ENCODE results near the gene IQCH. TPM values are rescaled to one million over a fixed set of nuclear protein-coding genes. Genes with fewer than 3 reads are reported as not detected.

IQCH gene
- polyA plus RNA-seq, 2 of the 4 experiments (the other 2 are of a cell fraction): 1.5 to 3.8 TPM

DNA sequence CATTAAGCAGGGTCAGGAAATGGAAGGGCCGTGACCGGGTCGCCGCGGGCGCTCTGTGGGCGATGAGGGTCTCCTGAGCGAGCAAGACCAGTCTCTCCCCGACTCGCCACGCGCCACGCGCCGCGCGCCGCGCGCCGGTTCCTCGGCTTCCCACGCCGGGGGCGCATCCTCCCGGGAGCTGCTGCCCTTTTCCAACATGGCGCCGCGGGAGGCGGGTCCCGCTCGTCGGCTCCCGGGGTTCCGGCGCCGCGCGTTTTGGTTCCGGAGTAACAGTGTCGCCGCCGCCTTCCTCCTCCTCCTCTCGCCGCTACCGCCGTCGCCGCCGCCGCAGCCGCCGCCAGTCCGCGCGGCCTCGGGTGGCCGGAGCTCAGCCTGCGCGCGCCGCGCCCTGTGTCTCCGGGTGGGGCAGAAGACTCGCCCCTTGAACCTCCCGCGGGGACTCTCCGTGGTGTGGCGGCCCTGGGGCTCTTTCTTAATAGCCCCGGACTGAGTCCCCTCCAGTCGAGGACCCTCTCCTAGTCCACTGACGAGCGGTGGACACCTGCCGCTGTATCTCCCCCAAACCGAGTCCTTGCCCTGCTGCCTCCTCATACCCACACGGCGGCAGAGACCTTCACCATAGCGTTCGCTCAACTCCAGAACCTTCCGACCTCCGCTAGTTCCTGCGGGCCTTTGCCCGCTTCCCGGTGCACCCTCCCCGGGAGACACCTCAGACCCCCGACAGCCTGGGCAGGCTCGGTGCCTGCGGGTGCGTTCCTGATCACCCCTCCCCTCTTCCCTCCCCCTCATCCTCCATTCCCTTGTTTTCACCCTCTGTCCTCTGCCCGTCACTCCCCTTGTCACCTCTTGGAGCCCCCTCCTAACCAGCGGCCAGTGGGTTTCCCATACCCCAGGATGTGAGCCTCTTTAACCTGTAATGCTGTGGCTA, 288.1 kb downstream of the IQCH start, which contains the start of gene MAP2K5 (continued):
- no peak for TF ChIP-seq CHD2 (IDR thresholded peaks at IDR 0.05; ENCODE audit: low read length, partially characterized antibody)
- TF ChIP-seq, protein P1, sequence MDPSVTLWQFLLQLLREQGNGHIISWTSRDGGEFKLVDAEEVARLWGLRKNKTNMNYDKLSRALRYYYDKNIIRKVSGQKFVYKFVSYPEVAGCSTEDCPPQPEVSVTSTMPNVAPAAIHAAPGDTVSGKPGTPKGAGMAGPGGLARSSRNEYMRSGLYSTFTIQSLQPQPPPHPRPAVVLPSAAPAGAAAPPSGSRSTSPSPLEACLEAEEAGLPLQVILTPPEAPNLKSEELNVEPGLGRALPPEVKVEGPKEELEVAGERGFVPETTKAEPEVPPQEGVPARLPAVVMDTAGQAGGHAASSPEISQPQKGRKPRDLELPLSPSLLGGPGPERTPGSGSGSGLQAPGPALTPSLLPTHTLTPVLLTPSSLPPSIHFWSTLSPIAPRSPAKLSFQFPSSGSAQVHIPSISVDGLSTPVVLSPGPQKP (IDR thresholded peaks at IDR 0.05; ENCODE audit: low read depth, low read length): no peak
- no peak for TF ChIP-seq CBX2 (IDR thresholded peaks at IDR 0.05; ENCODE audit: borderline replicate concordance, low read depth)
- no peak for TF ChIP-seq SMC3 (IDR thresholded peaks at IDR 0.05)
- TF ChIP-seq JUN (IDR thresholded peaks at IDR 0.05): peak; percentile 89 to 94
- no peak for TF ChIP-seq HEYL (CRISPR knock-in tag; IDR thresholded peaks at IDR 0.05)
- TF ChIP-seq, protein P2, sequence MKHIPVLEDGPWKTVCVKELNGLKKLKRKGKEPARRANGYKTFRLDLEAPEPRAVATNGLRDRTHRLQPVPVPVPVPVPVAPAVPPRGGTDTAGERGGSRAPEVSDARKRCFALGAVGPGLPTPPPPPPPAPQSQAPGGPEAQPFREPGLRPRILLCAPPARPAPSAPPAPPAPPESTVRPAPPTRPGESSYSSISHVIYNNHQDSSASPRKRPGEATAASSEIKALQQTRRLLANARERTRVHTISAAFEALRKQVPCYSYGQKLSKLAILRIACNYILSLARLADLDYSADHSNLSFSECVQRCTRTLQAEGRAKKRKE (CRISPR knock-in tag; IDR thresholded peaks at IDR 0.05; ENCODE audit: low read depth): no peak
- TF ChIP-seq GATA3 (IDR thresholded peaks at IDR 0.05; ENCODE audit: borderline replicate concordance): no peak
- no peak for TF ChIP-seq MAFK (IDR thresholded peaks at IDR 0.05; ENCODE audit: partially characterized antibody)
- TF ChIP-seq, protein P3, sequence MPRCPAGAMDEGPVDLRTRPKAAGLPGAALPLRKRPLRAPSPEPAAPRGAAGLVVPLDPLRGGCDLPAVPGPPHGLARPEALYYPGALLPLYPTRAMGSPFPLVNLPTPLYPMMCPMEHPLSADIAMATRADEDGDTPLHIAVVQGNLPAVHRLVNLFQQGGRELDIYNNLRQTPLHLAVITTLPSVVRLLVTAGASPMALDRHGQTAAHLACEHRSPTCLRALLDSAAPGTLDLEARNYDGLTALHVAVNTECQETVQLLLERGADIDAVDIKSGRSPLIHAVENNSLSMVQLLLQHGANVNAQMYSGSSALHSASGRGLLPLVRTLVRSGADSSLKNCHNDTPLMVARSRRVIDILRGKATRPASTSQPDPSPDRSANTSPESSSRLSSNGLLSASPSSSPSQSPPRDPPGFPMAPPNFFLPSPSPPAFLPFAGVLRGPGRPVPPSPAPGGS (IDR thresholded peaks at IDR 0.05): peak; percentile 91; the same call in 2 of the 3 replicates
- 0 out of 2 replicates have a peak, but pooled peaks have one; percentile 27 for TF ChIP-seq MYC (IDR thresholded peaks at IDR 0.05; ENCODE audit: borderline replicate concordance, low read length)
- peak; percentile 53 for TF ChIP-seq PHF8 (IDR thresholded peaks at IDR 0.05; ENCODE audit: borderline replicate concordance, low read depth)
- no peak for TF ChIP-seq HOXB5 (CRISPR knock-in tag; IDR thresholded peaks at IDR 0.05)

DNA sequence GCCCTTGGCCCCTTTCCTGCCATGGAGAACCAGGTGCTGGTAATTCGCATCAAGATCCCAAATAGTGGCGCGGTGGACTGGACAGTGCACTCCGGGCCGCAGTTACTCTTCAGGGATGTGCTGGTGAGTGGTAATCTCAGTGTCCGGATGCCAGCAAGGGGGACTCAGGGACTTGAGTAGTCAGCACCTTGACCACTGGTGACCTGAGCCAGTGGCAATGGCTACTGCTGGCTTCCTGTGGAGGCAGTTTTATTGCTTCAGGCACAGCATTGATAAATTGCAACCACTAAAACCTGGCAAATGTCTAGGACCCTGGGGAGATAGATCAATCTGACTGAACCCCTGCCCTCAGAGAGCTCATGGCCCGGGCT, 288.7 kb downstream of the IQCH start:
- peak; percentile 14 to 28 for DNase-seq (ENCODE audit: low read depth in 1 of 2, low spot score in 1 of 2)
- Histone ChIP-seq H3K4me2 (peak overlapping the region; percentile 91), H3K4me3 (peak overlapping the region; percentile 56), H3K27ac (peak overlapping the region; percentile 73 to 91), H3K4me1 (peaks cover 14% of the 10 kb centered on the region), H3K9me3 (no peaks in the 10 kb centered on the region)
- ChIA-PET POLR2A (no interaction called here), CTCF (interaction anchor here (1.4 kb wide), 1 partner anchor 19 kb away, joined by 3 read pairs; no protein-coding TSS in a partner anchor)
- 57% methylated on average over 3 of the region's 7 CpGs for WGBS (ENCODE audit: missing lambda C conversion rate)
- peak; percentile 16 to 24; a peak in 3 of 6 replicates for ATAC-seq
- TF ChIP-seq EHMT2 (IDR thresholded peaks at IDR 0.05; ENCODE audit: low read depth) (no peak), HOXA7 (CRISPR knock-in tag; IDR thresholded peaks at IDR 0.05) (no peak), HOXB13 (CRISPR knock-in tag; IDR thresholded peaks at IDR 0.05; ENCODE audit: low read depth) (no peak), ZC3H11A (IDR thresholded peaks at IDR 0.05) (0 out of 2 replicates have a peak, but pooled peaks have one; percentile 0), KDM5A (IDR thresholded peaks at IDR 0.05) (no peak), RCOR1 (IDR thresholded peaks at IDR 0.05; ENCODE audit: low read depth, low read length) (no peak)
- TF ChIP-seq, protein P4, sequence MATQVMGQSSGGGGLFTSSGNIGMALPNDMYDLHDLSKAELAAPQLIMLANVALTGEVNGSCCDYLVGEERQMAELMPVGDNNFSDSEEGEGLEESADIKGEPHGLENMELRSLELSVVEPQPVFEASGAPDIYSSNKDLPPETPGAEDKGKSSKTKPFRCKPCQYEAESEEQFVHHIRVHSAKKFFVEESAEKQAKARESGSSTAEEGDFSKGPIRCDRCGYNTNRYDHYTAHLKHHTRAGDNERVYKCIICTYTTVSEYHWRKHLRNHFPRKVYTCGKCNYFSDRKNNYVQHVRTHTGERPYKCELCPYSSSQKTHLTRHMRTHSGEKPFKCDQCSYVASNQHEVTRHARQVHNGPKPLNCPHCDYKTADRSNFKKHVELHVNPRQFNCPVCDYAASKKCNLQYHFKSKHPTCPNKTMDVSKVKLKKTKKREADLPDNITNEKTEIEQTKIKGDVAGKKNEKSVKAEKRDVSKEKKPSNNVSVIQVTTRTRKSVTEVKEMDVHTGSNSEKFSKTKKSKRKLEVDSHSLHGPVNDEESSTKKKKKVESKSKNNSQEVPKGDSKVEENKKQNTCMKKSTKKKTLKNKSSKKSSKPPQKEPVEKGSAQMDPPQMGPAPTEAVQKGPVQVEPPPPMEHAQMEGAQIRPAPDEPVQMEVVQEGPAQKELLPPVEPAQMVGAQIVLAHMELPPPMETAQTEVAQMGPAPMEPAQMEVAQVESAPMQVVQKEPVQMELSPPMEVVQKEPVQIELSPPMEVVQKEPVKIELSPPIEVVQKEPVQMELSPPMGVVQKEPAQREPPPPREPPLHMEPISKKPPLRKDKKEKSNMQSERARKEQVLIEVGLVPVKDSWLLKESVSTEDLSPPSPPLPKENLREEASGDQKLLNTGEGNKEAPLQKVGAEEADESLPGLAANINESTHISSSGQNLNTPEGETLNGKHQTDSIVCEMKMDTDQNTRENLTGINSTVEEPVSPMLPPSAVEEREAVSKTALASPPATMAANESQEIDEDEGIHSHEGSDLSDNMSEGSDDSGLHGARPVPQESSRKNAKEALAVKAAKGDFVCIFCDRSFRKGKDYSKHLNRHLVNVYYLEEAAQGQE (IDR thresholded peaks at IDR 0.05): no peak
- TF ChIP-seq, protein P5, sequence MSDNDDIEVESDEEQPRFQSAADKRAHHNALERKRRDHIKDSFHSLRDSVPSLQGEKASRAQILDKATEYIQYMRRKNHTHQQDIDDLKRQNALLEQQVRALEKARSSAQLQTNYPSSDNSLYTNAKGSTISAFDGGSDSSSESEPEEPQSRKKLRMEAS (IDR thresholded peaks at IDR 0.05): no peak
- TF ChIP-seq, protein P6, sequence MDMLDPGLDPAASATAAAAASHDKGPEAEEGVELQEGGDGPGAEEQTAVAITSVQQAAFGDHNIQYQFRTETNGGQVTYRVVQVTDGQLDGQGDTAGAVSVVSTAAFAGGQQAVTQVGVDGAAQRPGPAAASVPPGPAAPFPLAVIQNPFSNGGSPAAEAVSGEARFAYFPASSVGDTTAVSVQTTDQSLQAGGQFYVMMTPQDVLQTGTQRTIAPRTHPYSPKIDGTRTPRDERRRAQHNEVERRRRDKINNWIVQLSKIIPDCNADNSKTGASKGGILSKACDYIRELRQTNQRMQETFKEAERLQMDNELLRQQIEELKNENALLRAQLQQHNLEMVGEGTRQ (IDR thresholded peaks at IDR 0.05): no peak
- FAIRE-seq: no peak

All from A549 (cell line).